T-cell (primary cell): ENCODE measurements around the gene GJA9. TPM values are rescaled to one million over a fixed set of nuclear protein-coding genes. Genes with fewer than 3 reads are reported as not detected.

Source experiments
- ATAC-seq, 4 experiments: fragments of 200-7000 bp in 3 of 4; fragments of 150-1000 bp in 1 of 4; cut with Tn5 transposase; replicated peaks in 1 of 4; 1 replicate in 3 of 4; 2 replicates in 1 of 4; pipeline ENCODE4 v1.10.0; 2021; ENCODE audit warnings: moderate library complexity in 3 of 4, mild to moderate bottlenecking in 2 of 4, moderate number of reproducible peaks in 1 of 4
- CTCF ChIA-PET, 2 donors: fragments of 300-600 bp; sonication (Branson Sonifier 250); formaldehyde crosslinking; loops; one replicate each; lab custom pipeline; 2022; ENCODE audit warnings: antibody characterized with exemption in 2 of 2; lab: Charles Lee
- POLR2A ChIA-PET, 2 donors: fragments of 300-600 bp; sonication (Branson Sonifier 250); formaldehyde crosslinking; loops; one replicate each; lab custom pipeline; 2022; ENCODE audit warnings: antibody characterized with exemption in 2 of 2; lab: Charles Lee
- DNase-seq, 35 experiments: peaks; one replicate each; pipeline versions ENCODE4 v3.0.0 to v3.0.0-alpha.2; 2013 to 2023
- H3K27ac ChIP-seq: one replicate; pipeline ENCODE4 v1.5.1; 2013; ENCODE audit warnings: low read length
- H3K27me3 ChIP-seq, 2 experiments: replicated peaks in 1 of 2; 1 replicate in 1 of 2; 2 replicates in 1 of 2; pipeline versions ENCODE4 v1.6.1 to v1.7.0; 2013; ENCODE audit warnings: low read length in 1 of 2, mixed read lengths in 1 of 2; ENCODE audit not compliant: control insufficient read depth in 2 of 2, insufficient read depth in 2 of 2; ENCODE audit errors: extremely low read depth in 1 of 2
- H3K36me3 ChIP-seq, 2 donors: 1 replicate in 1 of 2; 2 replicates in 1 of 2; pipeline versions ENCODE4 v1.6.1 to v1.7.0; 2013; ENCODE audit warnings: low read length in 1 of 2; ENCODE audit not compliant: control insufficient read depth in 2 of 2, insufficient read depth in 1 of 2; ENCODE audit errors: extremely low read depth in 1 of 2
- H3K4me1 ChIP-seq, 2 experiments: 1 replicate in 1 of 2; 2 replicates in 1 of 2; pipeline versions ENCODE4 v1.6.1 to v1.7.0; 2013; ENCODE audit warnings: low read length in 2 of 2, mixed read lengths in 1 of 2; ENCODE audit not compliant: insufficient read depth in 2 of 2, control insufficient read depth in 1 of 2; ENCODE audit errors: extremely low read depth in 1 of 2
- H3K4me3 ChIP-seq, 2 donors: 1 replicate in 1 of 2; 2 replicates in 1 of 2; pipeline versions ENCODE4 v1.5.1 to v1.7.0; 2013; ENCODE audit warnings: mild to moderate bottlenecking in 2 of 2, low read length in 1 of 2, moderate library complexity in 1 of 2; ENCODE audit not compliant: control insufficient read depth in 1 of 2; ENCODE audit errors: extremely low read depth in 1 of 2
- H3K9me3 ChIP-seq: 2 replicates; pipeline ENCODE4 v1.7.0; 2013
- H3K27ac Mint-ChIP-seq, 2 donors: one replicate each; pipeline ENCODE4 v1.8.0; 2020 to 2021; ENCODE audit warnings: mild to moderate bottlenecking in 2 of 2, mixed read lengths in 2 of 2
- H3K27me3 Mint-ChIP-seq, 2 donors: one replicate each; pipeline ENCODE4 v1.8.0; 2021 to 2022; ENCODE audit warnings: mixed read lengths in 2 of 2
- H3K36me3 Mint-ChIP-seq: one replicate; pipeline ENCODE4 v1.8.0; 2021; ENCODE audit warnings: mixed read lengths
- H3K4me1 Mint-ChIP-seq, 3 donors: one replicate each; pipeline ENCODE4 v1.8.0; 2020 to 2022; ENCODE audit warnings: mixed read lengths in 3 of 3, mild to moderate bottlenecking in 1 of 3
- H3K4me3 Mint-ChIP-seq, 3 donors: one replicate each; pipeline ENCODE4 v1.8.0; 2020 to 2022; ENCODE audit warnings: mild to moderate bottlenecking in 3 of 3, mixed read lengths in 3 of 3, moderate library complexity in 3 of 3
- H3K9me3 Mint-ChIP-seq, 3 donors: one replicate each; pipeline ENCODE4 v1.8.0; 2020 to 2022; ENCODE audit warnings: mixed read lengths in 3 of 3
- WGBS: methylation state at CpG from one replicate; pipeline ENCODE4 v1.1.5; 2013; ENCODE audit warnings: missing lambda C conversion rate; ENCODE audit not compliant: insufficient coverage; 5-methylcytosine and 5-hydroxymethylcytosine counted together
- total RNA-seq, 35 experiments: library from RNA in 6 of 35; stranded (reverse) in 6 of 35; fragments of 120-200 nt in 1 of 35; gene quantifications; one replicate each; pipeline versions ENCODE4 v1.2.1 to v1.2.4 and lab custom pipeline; 2013 to 2026

The GJA9 gene
- total RNA-seq, 5 donors from 2014 or later (not counting 1 experiment from before 2014, with no cell fraction given): not detected

DNA sequence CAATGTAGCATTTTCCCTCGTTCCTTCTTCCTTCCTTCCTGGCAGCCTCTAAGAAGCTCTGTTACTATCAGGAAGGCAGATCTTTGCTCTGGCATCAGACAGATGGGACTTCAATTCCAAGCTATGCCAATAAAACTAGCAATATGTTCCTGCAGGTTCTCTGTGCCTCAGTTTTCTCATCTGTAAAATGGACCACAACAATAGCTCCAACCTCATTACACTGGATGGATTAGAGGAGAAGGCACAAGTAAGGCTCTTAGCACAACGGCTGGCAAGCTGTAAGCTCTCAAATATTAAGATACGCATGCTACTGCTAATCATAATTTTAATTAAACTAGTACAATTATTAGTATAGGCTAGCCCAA is 49.0 kb downstream of the GJA9 start:
- H3K27me3 ChIP-seq: peaks cover 2 to 16% of the 10 kb centered on the region in 2 experiments
- ChIA-PET CTCF (interaction anchor here in 1 of 2 donors (0.8 kb wide), 1 partner anchor 10 kb away, joined by 3 read pairs; no protein-coding TSS in a partner anchor), POLR2A (no interaction called here)
- no peak overlapping the region for H3K4me3 Mint-ChIP-seq
- no peaks in the 10 kb centered on the region for H3K9me3 Mint-ChIP-seq
- H3K36me3 Mint-ChIP-seq: no peaks in the 10 kb centered on the region
- no peaks in the 10 kb centered on the region for H3K36me3 ChIP-seq
- H3K9me3 ChIP-seq: no peaks in the 10 kb centered on the region
- H3K4me1 ChIP-seq: no peaks in the 10 kb centered on the region
- peaks cover 0 to 3% (median 2%) of the 10 kb centered on the region in 3 donors for H3K4me1 Mint-ChIP-seq
- ATAC-seq: no peak
- no peak overlapping the region for H3K27ac ChIP-seq
- H3K27me3 Mint-ChIP-seq: peaks cover 16 to 27% of the 10 kb centered on the region in 2 donors
- H3K27ac Mint-ChIP-seq: no peak overlapping the region
- no peak for DNase-seq
- H3K4me3 ChIP-seq: no peak overlapping the region
- WGBS: 80% methylated on average over 1 of the region's 3 CpGs

DNA sequence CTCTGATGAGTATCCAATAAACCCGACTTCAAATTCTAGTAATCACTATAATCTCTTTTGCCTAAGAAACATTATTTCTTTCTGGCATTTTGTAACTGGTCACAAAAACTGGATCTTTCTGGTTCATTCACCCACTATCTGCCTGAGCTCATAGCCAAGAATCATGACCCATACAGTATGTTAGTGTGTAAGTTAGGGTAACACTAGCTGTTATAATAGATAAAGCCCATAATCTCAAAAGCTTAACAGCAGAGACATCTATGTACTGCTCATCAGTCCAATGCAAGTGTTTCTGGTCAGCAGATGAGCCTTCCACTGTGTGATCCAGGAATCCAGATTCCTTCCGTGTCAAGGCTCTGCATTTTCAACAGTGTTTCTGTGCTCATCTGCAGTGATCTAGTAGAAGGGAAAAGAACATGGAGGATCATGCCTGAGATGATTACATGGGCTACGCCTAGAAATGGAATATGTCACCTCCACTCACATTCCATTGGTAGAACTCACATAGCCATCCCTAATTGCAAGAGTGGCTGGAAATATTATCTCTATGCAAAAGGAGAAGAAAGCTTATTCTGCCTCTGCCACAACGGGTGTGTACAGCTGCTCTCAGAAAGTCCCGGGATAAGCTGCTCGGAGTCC is 49.5 kb downstream of the GJA9 start:
- POLR2A ChIA-PET: no interaction called here
- CTCF ChIA-PET: interaction anchor here in 1 of 2 donors (0.8 kb wide), 1 partner anchor 11 kb away, joined by 3 read pairs; no protein-coding TSS in a partner anchor

DNA sequence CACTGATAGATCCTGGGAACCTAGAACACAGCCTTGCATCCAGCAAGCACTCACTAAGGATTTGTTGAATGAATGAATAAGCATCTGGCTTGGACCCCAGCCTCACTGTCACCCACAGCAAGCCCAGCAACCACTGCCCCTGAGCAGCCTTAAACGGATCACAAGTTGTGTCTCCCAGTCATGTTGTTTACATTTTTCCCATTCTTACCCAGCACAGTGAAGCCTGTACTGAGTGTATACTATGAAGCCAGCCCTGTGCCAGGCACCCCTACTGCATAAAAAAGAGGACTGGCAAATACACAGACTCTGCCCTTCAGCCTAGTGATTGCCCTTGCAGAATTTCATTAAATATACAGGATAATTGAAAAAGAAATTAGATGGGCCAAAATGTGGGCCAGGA is 52.0 kb downstream of the GJA9 start:
- Histone ChIP-seq H3K27ac (no peak overlapping the region), H3K4me1 (no peaks in the 10 kb centered on the region), H3K4me3 (no peak overlapping the region), H3K27me3 (peaks cover 2 to 25% of the 10 kb centered on the region in 2 experiments), H3K9me3 (no peaks in the 10 kb centered on the region), H3K36me3 (no peaks in the 10 kb centered on the region)
- Mint-ChIP-seq H3K36me3 (no peaks in the 10 kb centered on the region), H3K9me3 (no peaks in the 10 kb centered on the region), H3K4me1 (no peaks in the 10 kb centered on the region), H3K27ac (no peak overlapping the region), H3K27me3 (peaks cover 34 to 40% of the 10 kb centered on the region in 2 donors), H3K4me3 (no peak overlapping the region)
- ChIA-PET CTCF (no interaction called here), POLR2A (no interaction called here)
- no peak for DNase-seq
- no peak for ATAC-seq
- no CpG with 5 or more reads among the region's 1 CpG for WGBS

More for the DNA sequence above, 49.5 kb downstream of the GJA9 start:
- H3K4me1 Mint-ChIP-seq: peaks cover 0 to 3% (median 2%) of the 10 kb centered on the region in 3 donors
- no peak overlapping the region for H3K4me3 ChIP-seq
- H3K9me3 Mint-ChIP-seq: no peaks in the 10 kb centered on the region
- H3K27ac ChIP-seq: no peak overlapping the region
- H3K36me3 ChIP-seq: no peaks in the 10 kb centered on the region
- ATAC-seq (no peak), DNase-seq (no peak)
- peaks cover 2 to 16% of the 10 kb centered on the region in 2 experiments for H3K27me3 ChIP-seq
- H3K4me1 ChIP-seq: no peaks in the 10 kb centered on the region
- H3K36me3 Mint-ChIP-seq: no peaks in the 10 kb centered on the region
- no peak overlapping the region for H3K4me3 Mint-ChIP-seq
- H3K27me3 Mint-ChIP-seq: peaks cover 16 to 29% of the 10 kb centered on the region in 2 donors
- H3K9me3 ChIP-seq: no peaks in the 10 kb centered on the region
- H3K27ac Mint-ChIP-seq: no peak overlapping the region
- 91% methylated on average over 3 of the region's 6 CpGs for WGBS

DNA sequence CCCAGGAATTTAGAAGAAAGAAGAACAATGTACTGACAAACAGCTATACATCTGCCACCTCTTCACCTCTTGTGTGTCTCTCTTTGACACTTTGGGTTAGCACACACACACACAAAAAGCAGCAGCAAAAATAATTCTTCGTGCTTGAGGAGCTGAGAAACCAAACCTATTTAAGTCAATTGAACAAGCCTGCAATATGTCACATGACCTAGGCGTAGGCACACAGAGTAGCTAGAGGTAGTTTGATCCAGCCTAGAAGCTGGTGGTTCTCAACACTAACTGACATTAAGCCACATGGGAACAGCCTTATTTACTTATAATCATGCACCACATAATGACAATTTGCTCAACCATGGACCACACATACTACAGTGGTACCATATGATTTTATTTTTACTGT is 54.1 kb downstream of the GJA9 start:
- H3K27ac Mint-ChIP-seq: no peak overlapping the region
- no peak overlapping the region for H3K4me3 ChIP-seq
- no peaks in the 10 kb centered on the region for H3K36me3 ChIP-seq
- no peaks in the 10 kb centered on the region for H3K36me3 Mint-ChIP-seq
- H3K27me3 ChIP-seq: peaks cover 0 to 31% of the 10 kb centered on the region in 2 experiments
- WGBS: 60% methylated on average over 1 of the region's 2 CpGs
- H3K9me3 Mint-ChIP-seq: no peaks in the 10 kb centered on the region
- H3K27ac ChIP-seq: no peak overlapping the region
- ATAC-seq: no peak
- ChIA-PET POLR2A (interaction anchor here in 1 of 2 donors (0.6 kb wide), 1 partner anchor 288 kb away, joined by 5 read pairs; no protein-coding TSS in a partner anchor), CTCF (interaction anchor here in 1 of 2 donors (0.5 kb wide), 1 partner anchor 17 kb away, joined by 4 read pairs; no protein-coding TSS in a partner anchor)
- no peak overlapping the region for H3K4me3 Mint-ChIP-seq
- no peaks in the 10 kb centered on the region for H3K4me1 ChIP-seq
- H3K27me3 Mint-ChIP-seq: peaks cover 35 to 38% of the 10 kb centered on the region in 2 donors
- H3K9me3 ChIP-seq: no peaks in the 10 kb centered on the region
- DNase-seq: no peak
- no peaks in the 10 kb centered on the region for H3K4me1 Mint-ChIP-seq

DNA sequence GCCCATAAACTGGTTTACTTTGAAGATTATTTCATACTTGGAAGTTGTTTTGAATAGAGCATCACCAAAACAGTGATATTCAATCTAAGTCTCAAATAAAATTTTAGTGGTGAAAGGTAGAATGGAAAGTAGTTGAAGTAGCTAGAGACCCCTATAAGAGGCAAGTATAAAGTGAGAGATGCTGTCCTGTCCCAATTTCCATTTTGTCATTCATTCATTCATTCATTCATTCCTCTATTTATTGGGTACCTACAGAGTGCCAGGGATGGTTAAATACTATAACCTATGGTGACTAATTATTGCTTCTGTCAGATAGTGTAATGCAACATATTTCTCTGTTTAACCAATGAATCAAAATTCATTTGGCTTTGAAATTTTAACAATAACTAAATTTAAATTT is 54.5 kb downstream of the GJA9 start:
- Histone ChIP-seq H3K27me3 (peaks cover 0 to 31% of the 10 kb centered on the region in 2 experiments), H3K36me3 (no peaks in the 10 kb centered on the region), H3K9me3 (no peaks in the 10 kb centered on the region), H3K4me3 (no peak overlapping the region), H3K27ac (no peak overlapping the region), H3K4me1 (no peaks in the 10 kb centered on the region)
- Mint-ChIP-seq H3K9me3 (no peaks in the 10 kb centered on the region), H3K27me3 (peaks cover 39 to 41% of the 10 kb centered on the region in 2 donors), H3K4me1 (no peaks in the 10 kb centered on the region), H3K27ac (no peak overlapping the region), H3K4me3 (no peak overlapping the region), H3K36me3 (no peaks in the 10 kb centered on the region)
- ATAC-seq: no peak
- ChIA-PET POLR2A (interaction anchor here in 1 of 2 donors (0.6 kb wide), 1 partner anchor 288 kb away, joined by 5 read pairs; no protein-coding TSS in a partner anchor), CTCF (interaction anchor here in 1 of 2 donors (0.5 kb wide), 1 partner anchor 17 kb away, joined by 4 read pairs; no protein-coding TSS in a partner anchor)
- DNase-seq: no peak

DNA sequence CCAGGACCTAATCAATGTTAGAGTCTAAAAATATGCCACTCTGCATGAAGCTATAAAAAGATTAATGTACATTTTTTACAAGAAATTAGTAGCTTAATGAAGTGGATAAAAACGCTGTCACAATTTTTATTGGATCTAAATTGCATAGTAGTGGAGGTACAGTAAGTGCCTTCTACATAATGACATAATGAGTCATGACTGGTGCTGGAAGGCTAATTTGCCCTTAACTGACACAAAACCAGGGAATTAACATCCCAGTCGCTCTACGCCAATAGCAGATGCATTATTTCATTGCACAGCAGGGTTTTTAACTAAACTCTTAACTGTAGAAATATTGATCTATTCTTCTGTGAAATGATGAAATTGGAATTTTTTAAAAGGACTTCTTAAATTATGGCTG is 55.1 kb downstream of the GJA9 start:
- Histone ChIP-seq H3K9me3 (no peaks in the 10 kb centered on the region), H3K27ac (no peak overlapping the region), H3K27me3 (peaks cover 0 to 31% of the 10 kb centered on the region in 2 experiments), H3K4me1 (no peaks in the 10 kb centered on the region), H3K36me3 (no peaks in the 10 kb centered on the region), H3K4me3 (no peak overlapping the region)
- no peak for ATAC-seq
- no peak for DNase-seq
- no CpG with 5 or more reads among the region's 3 CpGs for WGBS
- Mint-ChIP-seq H3K27me3 (peaks cover 41 to 44% of the 10 kb centered on the region in 2 donors), H3K36me3 (no peaks in the 10 kb centered on the region), H3K4me1 (no peaks in the 10 kb centered on the region), H3K4me3 (no peak overlapping the region), H3K9me3 (no peaks in the 10 kb centered on the region), H3K27ac (no peak overlapping the region)
- CTCF ChIA-PET: interaction anchor here in 1 of 2 donors (0.5 kb wide), 1 partner anchor 836 kb away, joined by 3 read pairs; no protein-coding TSS in a partner anchor
- POLR2A ChIA-PET: no interaction called here
